Osteoblast (primary cell): ENCODE measurements around the gene SNAPC1. TPM values are rescaled to one million over a fixed set of nuclear protein-coding genes. Genes with fewer than 3 reads are reported as not detected.

Experiments used
- DNase-seq: peaks from one replicate; pipeline ENCODE4 v3.0.0; 2011; ENCODE audit warnings: low spot score, mixed read lengths; ENCODE audit not compliant: insufficient read length; ENCODE audit errors: missing footprints
- H2AFZ ChIP-seq: 2 replicates; pipeline ENCODE4 v1.6.0; 2011; ENCODE audit warnings: mild to moderate bottlenecking, low read length
- H3K27ac ChIP-seq: 2 replicates; pipeline ENCODE4 v1.5.1; 2011; ENCODE audit warnings: mild to moderate bottlenecking, low read depth, low read length, moderate library complexity
- H3K27me3 ChIP-seq: 2 replicates; pipeline ENCODE4 v1.6.0; 2012; ENCODE audit warnings: mild to moderate bottlenecking, control low read depth, inconsistent platforms, low read length, moderate library complexity; ENCODE audit not compliant: insufficient read depth
- H3K36me3 ChIP-seq: 2 replicates; pipeline ENCODE4 v1.5.1; 2011; ENCODE audit warnings: mild to moderate bottlenecking, low read length, control low read depth, moderate library complexity; ENCODE audit not compliant: insufficient read depth
- H3K4me1 ChIP-seq: 2 replicates; pipeline ENCODE4 v1.5.1; 2011; ENCODE audit warnings: mild to moderate bottlenecking, low read length, control low read depth, moderate library complexity; ENCODE audit not compliant: insufficient read depth
- H3K4me2 ChIP-seq: 2 replicates; pipeline ENCODE4 v1.6.0; 2011; ENCODE audit warnings: mild to moderate bottlenecking, low read length; ENCODE audit not compliant: insufficient read depth
- H3K4me3 ChIP-seq: fragments of 200-600 bp; sonication (generic); 3 replicates; pipeline ENCODE4 v1.5.1; 2012; ENCODE audit warnings: mild to moderate bottlenecking, low read length, inconsistent platforms; ENCODE audit not compliant: insufficient read depth
- H3K79me2 ChIP-seq: 2 replicates; pipeline ENCODE4 v1.6.0; 2012; ENCODE audit warnings: mild to moderate bottlenecking, low read length, control low read depth, inconsistent platforms; ENCODE audit not compliant: insufficient read depth
- H3K9me3 ChIP-seq: 2 replicates; pipeline ENCODE4 v1.5.1; 2011; ENCODE audit warnings: low read depth, low read length, control low read depth
- H4K20me1 ChIP-seq: 2 replicates; pipeline ENCODE4 v1.6.0; 2012; ENCODE audit warnings: mild to moderate bottlenecking, low read length, control low read depth; ENCODE audit not compliant: insufficient read depth
- total RNA-seq: library from RNA; depleted of rRNA; stranded (reverse); fragments of >200 nt; gene quantifications from 2 replicates; pipeline ENCODE4 v1.2.3, GENCODE V29; 2012
- TF ChIP-seq, protein P1 (sequence below): IDR thresholded peaks from 2 replicates; pipeline ENCODE4 v1.5.1; 2011; ENCODE audit warnings: mild to moderate bottlenecking, low read depth, low read length, moderate library complexity; ENCODE audit errors: extremely low read depth

Gene SNAPC1
- total RNA-seq, 1 donor = 35.8 TPM

DNA sequence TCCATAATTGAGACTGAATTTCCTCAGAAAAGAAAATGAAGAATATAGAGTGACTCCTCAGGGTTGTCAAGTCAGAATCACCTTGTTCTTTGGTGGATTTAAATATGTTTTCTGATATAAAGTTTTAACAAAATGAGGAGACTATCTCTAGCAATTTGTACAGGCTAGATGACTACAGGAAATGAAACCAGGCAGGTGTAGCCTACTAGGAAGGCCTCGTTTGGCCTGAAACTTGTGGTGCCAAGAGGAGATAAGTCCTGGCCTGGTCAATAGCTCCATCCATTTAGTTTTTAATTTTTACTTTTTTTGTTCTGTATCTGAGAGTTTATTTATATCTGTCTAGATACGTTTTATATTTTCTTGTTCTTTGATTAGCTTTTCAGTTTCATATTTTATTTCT is 41.5 kb downstream of the SNAPC1 start:
- DNase-seq = no peak
- Histone ChIP-seq H3K27me3 (no peaks in the 10 kb centered on the region), H3K79me2 (no peaks in the 10 kb centered on the region), H2AFZ (no peak overlapping the region), H3K4me2 (no peak overlapping the region), H3K4me1 (no peaks in the 10 kb centered on the region), H3K27ac (no peak overlapping the region), H3K9me3 (no peaks in the 10 kb centered on the region), H4K20me1 (no peaks in the 10 kb centered on the region), H3K36me3 (no peaks in the 10 kb centered on the region), H3K4me3 (no peak overlapping the region)
- TF ChIP-seq, protein P1, sequence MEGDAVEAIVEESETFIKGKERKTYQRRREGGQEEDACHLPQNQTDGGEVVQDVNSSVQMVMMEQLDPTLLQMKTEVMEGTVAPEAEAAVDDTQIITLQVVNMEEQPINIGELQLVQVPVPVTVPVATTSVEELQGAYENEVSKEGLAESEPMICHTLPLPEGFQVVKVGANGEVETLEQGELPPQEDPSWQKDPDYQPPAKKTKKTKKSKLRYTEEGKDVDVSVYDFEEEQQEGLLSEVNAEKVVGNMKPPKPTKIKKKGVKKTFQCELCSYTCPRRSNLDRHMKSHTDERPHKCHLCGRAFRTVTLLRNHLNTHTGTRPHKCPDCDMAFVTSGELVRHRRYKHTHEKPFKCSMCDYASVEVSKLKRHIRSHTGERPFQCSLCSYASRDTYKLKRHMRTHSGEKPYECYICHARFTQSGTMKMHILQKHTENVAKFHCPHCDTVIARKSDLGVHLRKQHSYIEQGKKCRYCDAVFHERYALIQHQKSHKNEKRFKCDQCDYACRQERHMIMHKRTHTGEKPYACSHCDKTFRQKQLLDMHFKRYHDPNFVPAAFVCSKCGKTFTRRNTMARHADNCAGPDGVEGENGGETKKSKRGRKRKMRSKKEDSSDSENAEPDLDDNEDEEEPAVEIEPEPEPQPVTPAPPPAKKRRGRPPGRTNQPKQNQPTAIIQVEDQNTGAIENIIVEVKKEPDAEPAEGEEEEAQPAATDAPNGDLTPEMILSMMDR = no peak

DNA sequence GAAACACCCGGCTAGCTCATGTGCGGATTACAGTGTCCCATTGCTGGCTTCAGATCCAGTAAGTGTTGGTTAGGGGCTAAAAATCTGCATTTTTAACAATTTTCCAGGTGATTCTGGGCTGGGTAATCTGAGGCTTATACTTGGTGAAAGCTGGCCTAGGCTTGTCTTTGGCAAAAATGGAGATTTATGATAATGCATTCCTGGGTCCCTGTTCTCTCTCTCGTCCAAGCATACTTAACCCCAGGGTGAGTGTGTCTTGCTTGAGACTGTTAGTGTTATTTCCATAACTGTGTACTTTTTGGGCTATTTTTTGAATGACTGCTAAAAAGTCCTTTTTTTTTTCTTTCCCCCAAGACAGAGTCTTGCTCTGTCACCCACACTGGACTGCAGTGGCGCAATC is 43.2 kb downstream of the SNAPC1 start:
- H2AFZ ChIP-seq = no peak overlapping the region
- H3K79me2 ChIP-seq = no peaks in the 10 kb centered on the region
- H3K27me3 ChIP-seq = no peaks in the 10 kb centered on the region
- TF ChIP-seq, protein P1 = no peak
- DNase-seq = no peak
- H3K4me2 ChIP-seq = no peak overlapping the region
- H3K36me3 ChIP-seq = no peaks in the 10 kb centered on the region
- H4K20me1 ChIP-seq = no peaks in the 10 kb centered on the region
- no peak overlapping the region for H3K4me3 ChIP-seq
- no peaks in the 10 kb centered on the region for H3K9me3 ChIP-seq
- H3K4me1 ChIP-seq = no peaks in the 10 kb centered on the region
- no peak overlapping the region for H3K27ac ChIP-seq

DNA sequence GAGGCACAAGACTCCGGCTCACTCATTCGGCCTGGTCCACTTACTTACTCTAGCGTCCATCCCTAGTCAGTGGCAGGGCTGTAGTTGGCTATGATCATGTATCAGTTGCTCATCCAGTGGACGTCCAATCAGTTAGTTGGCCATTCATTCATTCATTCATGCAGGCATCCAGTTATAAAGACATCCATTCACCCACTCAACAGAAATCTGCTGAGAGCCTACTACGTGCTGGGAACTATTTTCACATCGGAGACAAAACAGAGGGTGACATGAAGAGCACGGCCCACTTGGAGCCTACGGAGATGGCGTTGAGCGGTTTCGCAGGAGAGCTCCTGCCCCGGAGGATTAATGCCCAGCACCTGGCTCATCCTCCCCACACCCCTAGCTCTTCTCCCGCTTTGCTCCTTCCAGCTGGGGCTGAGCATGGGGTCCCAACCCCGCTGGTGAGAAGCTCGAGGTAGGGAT is 49.7 kb downstream of the SNAPC1 start:
- Histone ChIP-seq H2AFZ (no peak overlapping the region), H3K27me3 (peaks cover 43% of the 10 kb centered on the region)
- TF ChIP-seq, protein P1 = no peak

DNA sequence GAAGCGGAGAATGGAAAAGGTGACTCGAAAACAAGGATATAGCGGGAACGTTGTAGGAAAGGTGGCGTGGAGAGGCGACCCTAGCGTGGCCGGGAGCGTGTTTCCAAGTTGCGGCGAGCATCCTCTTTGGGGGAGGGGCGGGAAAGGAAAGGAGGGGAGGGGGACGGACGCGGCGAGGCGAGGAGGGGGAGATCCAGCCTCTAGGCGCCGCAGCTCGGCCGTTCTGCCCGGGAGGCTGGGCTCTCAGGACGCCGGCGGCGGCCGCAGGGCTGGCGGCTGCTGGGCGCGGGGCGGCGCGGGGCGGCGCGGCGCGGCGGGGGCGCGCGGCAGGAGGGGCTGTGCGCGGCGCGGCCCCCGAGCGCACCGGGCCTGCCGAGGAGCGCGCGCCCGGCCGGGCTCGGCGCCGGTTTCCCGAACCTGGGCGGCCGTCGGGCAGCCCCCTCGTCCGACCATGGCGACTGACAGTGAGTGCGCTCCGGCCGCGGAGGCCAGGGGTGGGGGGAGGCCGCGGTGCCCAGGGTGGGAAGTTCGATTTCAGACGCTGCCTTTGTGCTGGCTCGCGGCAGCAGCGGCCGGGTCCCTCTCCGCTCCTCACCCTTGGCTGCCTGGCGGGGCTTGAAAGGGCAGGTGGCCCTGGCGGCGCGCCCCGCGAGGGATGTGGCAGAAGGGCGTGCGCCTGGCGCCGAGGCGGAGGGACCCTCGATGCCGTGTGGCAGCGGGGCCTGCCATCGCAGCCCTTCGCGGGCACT is 50.3 kb downstream of the SNAPC1 start, which contains the start of gene SYT16:
Gene SYT16, plus strand, starts transcription at position 357 of the 749 bp plus-strand sequence.
- TF ChIP-seq, protein P1 = no peak
- Histone ChIP-seq H4K20me1 (no peaks in the 10 kb centered on the region), H3K9me3 (no peaks in the 10 kb centered on the region), H3K4me1 (no peaks in the 10 kb centered on the region), H3K4me3 (peak within 1 kb of the TSS; percentile 64), H3K27ac (no peak within 1 kb of the TSS), H3K79me2 (no peaks in the 10 kb centered on the region), H3K27me3 (peaks cover 45% of the 10 kb centered on the region), H3K36me3 (no peaks in the 10 kb centered on the region), H2AFZ (no peak within 1 kb of the TSS), H3K4me2 (peak within 1 kb of the TSS; percentile 66)
- peak; percentile 92 for DNase-seq

More for the DNA sequence above, 49.7 kb downstream of the SNAPC1 start:
- Histone ChIP-seq H3K36me3 (no peaks in the 10 kb centered on the region), H3K27ac (no peak overlapping the region), H3K4me3 (peak overlapping the region; percentile 29), H3K9me3 (no peaks in the 10 kb centered on the region), H3K4me2 (peak overlapping the region; percentile 24), H3K79me2 (no peaks in the 10 kb centered on the region), H3K4me1 (no peaks in the 10 kb centered on the region), H4K20me1 (no peaks in the 10 kb centered on the region)
- DNase-seq = no peak
